Activated naive CD4-positive, alpha-beta T cell (primary cell): ENCODE measurements around the gene CREBZF.

Experiments
- DNase-seq, 4 experiments: peaks; one replicate each; lab custom pipeline; 2025; lab: John Stamatoyannopoulos, UW

CREBZF gene

GRCh38 chr11:85664615-85665481 is at the start of gene CREBZF:
Gene CREBZF (minus strand): TSS chr11:85665129. CDS start chr11:85664875, 254 bp downstream.
- DNase-seq, result peak; percentile 75 to 86 (median 81)

GRCh38 chr11:85712953-85713352 is 48.0 kb upstream of the CREBZF start:
- DNase-seq, result no peak

- DNase-seq, result no peak
These were observed 46.0 kb upstream of the CREBZF start for GRCh38 chr11:85710917-85711316.

- no peak for DNase-seq
These were observed 45.2 kb upstream of the CREBZF start for GRCh38 chr11:85709941-85710702.

GRCh38 chr11:85705800-85706199 is 40.9 kb upstream of the CREBZF start:
- no peak for DNase-seq

GRCh38 chr11:85704967-85705366 is 40.0 kb upstream of the CREBZF start:
- DNase-seq, result no peak

- no peak for DNase-seq
These were observed 35.2 kb upstream of the CREBZF start for GRCh38 chr11:85699957-85700741.

GRCh38 chr11:85698195-85698594 is 33.3 kb upstream of the CREBZF start:
- no peak for DNase-seq

- DNase-seq, result no peak
These were observed 32.8 kb upstream of the CREBZF start for GRCh38 chr11:85697747-85698146.

- DNase-seq, result no peak
These were observed 30.6 kb upstream of the CREBZF start for GRCh38 chr11:85695546-85695945.

GRCh38 chr11:85694385-85694980 is 29.6 kb upstream of the CREBZF start:
- DNase-seq, result no peak

- no peak for DNase-seq
These were observed 21.0 kb upstream of the CREBZF start, which contains the start of gene CCDC89 for GRCh38 chr11:85685820-85686459. Gene CCDC89 (minus strand): TSS chr11:85686195. CDS start chr11:85686130, 65 bp downstream.

GRCh38 chr11:85685125-85685819 is 20.3 kb upstream of the CREBZF start:
- DNase-seq, result no peak

GRCh38 chr11:85682330-85683305 is 17.7 kb upstream of the CREBZF start:
- peak; percentile 12 to 47 (median 30) for DNase-seq

- no peak for DNase-seq
These were observed 16.0 kb upstream of the CREBZF start for GRCh38 chr11:85680897-85681296.

- no peak for DNase-seq
These were observed 14.6 kb upstream of the CREBZF start for GRCh38 chr11:85679576-85679975.

- no peak for DNase-seq
These were observed 8.5 kb upstream of the CREBZF start for GRCh38 chr11:85673393-85673792.

- no peak for DNase-seq
These were observed 7.4 kb upstream of the CREBZF start for GRCh38 chr11:85672105-85672902.
